ENCODE results near the gene TENM3. TPM values are rescaled to one million over a fixed set of nuclear protein-coding genes. Genes with fewer than 3 reads are reported as not detected.

Gene TENM3
- total and polyA plus RNA-seq, 2 donors (not counting 3 experiments of a cell fraction or from before 2014, with no cell fraction given): 3.2 to 6.2 TPM

DNA sequence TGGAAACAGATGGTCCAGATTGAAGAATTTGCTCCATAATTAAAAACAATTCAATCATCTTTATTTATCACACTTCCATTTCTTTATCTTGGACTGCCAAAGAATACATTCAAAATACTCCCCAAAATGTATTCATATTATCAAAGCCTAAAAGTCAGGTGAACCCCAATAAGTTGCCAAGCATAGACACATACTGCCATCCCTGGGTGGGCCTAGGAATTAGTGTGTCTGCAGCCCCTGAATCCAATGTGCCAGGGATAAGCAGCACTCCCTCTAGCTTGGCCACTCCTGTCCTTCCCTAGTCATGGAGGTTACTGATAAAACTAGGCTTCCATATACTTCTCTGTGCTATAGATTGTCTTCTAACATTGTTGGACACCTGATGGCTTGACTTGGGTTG lies 199.9 kb downstream of the TENM3 start:
- FAIRE-seq: no peak
- intact Hi-C loops (cut with micrococcal nuclease) (no loop called here), dilution Hi-C loops (cut with MboI; ENCODE audit: extremely low pct_ligation_motif_present, low sequenced_read_pairs) (no loop called here)
- Histone ChIP-seq H3K36me3 (ENCODE audit: control insufficient read depth in 2 of 2, extremely low read depth in 1 of 2, insufficient read depth in 2 of 2, low read length in 2 of 2) (no peaks in the 10 kb centered on the region), H3K27ac (ENCODE audit: insufficient read depth, low read depth, low read length) (no peak overlapping the region), H3K79me2 (ENCODE audit: control insufficient read depth, insufficient read depth, low read length) (no peaks in the 10 kb centered on the region), H4K20me1 (replicated peaks; ENCODE audit: control insufficient read depth, extremely low read depth, insufficient read depth, low read length) (no peaks in the 10 kb centered on the region), H3K27me3 (ENCODE audit: control insufficient read depth in 2 of 2, insufficient read depth in 2 of 2, low read length in 2 of 2) (peaks cover 15 to 21% of the 10 kb centered on the region in 2 experiments), H3K9me3 (replicated peaks; ENCODE audit: control insufficient read depth, insufficient read depth, low read length) (no peaks in the 10 kb centered on the region), H3K4me1 (ENCODE audit: control insufficient read depth, extremely low read depth, insufficient read depth, low read length) (peaks cover 2% of the 10 kb centered on the region), H3K9me1 (replicated peaks; ENCODE audit: control insufficient read depth, extremely low read depth, insufficient read depth, low read length) (no peaks in the 10 kb centered on the region), H3K4me2 (ENCODE audit: insufficient read depth, low read length) (no peak overlapping the region), H3K4me3 (replicated peaks in 1 of 3; ENCODE audit: insufficient read depth in 1 of 3, low read depth in 1 of 3, low read length in 3 of 3) (no peak overlapping the region), H3K9ac (replicated peaks; ENCODE audit: extremely low read depth, insufficient read depth, low read length) (no peak overlapping the region), H2AFZ (ENCODE audit: low read depth, low read length) (no peak overlapping the region)
- ChIA-PET CTCF (no interaction called here), POLR2A (no interaction called here)
- TF ChIP-seq JUN (IDR thresholded peaks at IDR 0.05; ENCODE audit: borderline replicate concordance, insufficient read depth, insufficient read length, low read depth) (no peak), EZH2 (IDR thresholded peaks at IDR 0.05; ENCODE audit: borderline replicate concordance, low read depth, low read length, severe bottlenecking) (no peak), POLR2AphosphoS5 (IDR thresholded peaks at IDR 0.05; ENCODE audit: insufficient read depth, low read depth, low read length) (no peak), GATA2 (IDR thresholded peaks at IDR 0.05; ENCODE audit: insufficient read depth, insufficient read length, low read depth, low read length) (no peak), POLR2A (IDR thresholded peaks at IDR 0.05; ENCODE audit: low read depth, low read length) (no peak), FOS (IDR thresholded peaks at IDR 0.05; ENCODE audit: borderline replicate concordance, insufficient read depth, low read length) (no peak), MYC (IDR thresholded peaks at IDR 0.05; ENCODE audit: low read depth, low read length) (no peak)
- TF ChIP-seq, protein P1, sequence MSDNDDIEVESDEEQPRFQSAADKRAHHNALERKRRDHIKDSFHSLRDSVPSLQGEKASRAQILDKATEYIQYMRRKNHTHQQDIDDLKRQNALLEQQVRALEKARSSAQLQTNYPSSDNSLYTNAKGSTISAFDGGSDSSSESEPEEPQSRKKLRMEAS (IDR thresholded peaks at IDR 0.05; ENCODE audit: insufficient read depth, insufficient read length): no peak
- TF ChIP-seq, protein P2, sequence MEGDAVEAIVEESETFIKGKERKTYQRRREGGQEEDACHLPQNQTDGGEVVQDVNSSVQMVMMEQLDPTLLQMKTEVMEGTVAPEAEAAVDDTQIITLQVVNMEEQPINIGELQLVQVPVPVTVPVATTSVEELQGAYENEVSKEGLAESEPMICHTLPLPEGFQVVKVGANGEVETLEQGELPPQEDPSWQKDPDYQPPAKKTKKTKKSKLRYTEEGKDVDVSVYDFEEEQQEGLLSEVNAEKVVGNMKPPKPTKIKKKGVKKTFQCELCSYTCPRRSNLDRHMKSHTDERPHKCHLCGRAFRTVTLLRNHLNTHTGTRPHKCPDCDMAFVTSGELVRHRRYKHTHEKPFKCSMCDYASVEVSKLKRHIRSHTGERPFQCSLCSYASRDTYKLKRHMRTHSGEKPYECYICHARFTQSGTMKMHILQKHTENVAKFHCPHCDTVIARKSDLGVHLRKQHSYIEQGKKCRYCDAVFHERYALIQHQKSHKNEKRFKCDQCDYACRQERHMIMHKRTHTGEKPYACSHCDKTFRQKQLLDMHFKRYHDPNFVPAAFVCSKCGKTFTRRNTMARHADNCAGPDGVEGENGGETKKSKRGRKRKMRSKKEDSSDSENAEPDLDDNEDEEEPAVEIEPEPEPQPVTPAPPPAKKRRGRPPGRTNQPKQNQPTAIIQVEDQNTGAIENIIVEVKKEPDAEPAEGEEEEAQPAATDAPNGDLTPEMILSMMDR (IDR thresholded peaks at IDR 0.05; ENCODE audit: extremely low read depth in 1 of 2, insufficient read depth in 1 of 2, low read depth in 1 of 2, low read length in 2 of 2): no peak
- DNase-seq (ENCODE audit: low read depth, low spot score): no peak
- BruUV-seq (replicated peaks): no TSS peak
